Renal cortex interstitium (tissue), 11 donors: ENCODE measurements around the gene CCL17. TPM values are rescaled to one million over a fixed set of nuclear protein-coding genes. Genes with fewer than 3 reads are reported as not detected.
A peak's percentile ranks its signal among the peaks of the same experiment; 100 is the strongest.
"Not testable (repeated sequence)": the region's sequence is repeated elsewhere in the genome, so short reads cannot be mapped to it uniquely, and the experiment has no call there.

ENCODE experiments used
- DNase-seq, 11 donors: peaks; one replicate each; pipeline ENCODE4 v3.0.0-alpha.2; 2013; ENCODE audit warnings: low read depth in 9 of 11, low spot score in 4 of 11; ENCODE audit errors: extremely low read depth in 1 of 11
- polyA plus RNA-seq, 3 donors: library from polyadenylated mRNA; unstranded; fragments of 120-200 nt; gene quantifications; one replicate each; pipeline ENCODE4 v1.2.1, GENCODE V29; 2013; ENCODE audit not compliant: insufficient read length in 3 of 3

CCL17 gene
- polyA plus RNA-seq, 3 donors, result 0.19 to 0.38 TPM; not detected in 1

GRCh38 chr16:57374925-57375465 lies 29.6 kb upstream of the CCL17 start:
- DNase-seq, result not testable (repeated sequence)

GRCh38 chr16:57376313-57376818 lies 28.2 kb upstream of the CCL17 start:
- no peak for DNase-seq

GRCh38 chr16:57377080-57377841 lies 27.3 kb upstream of the CCL17 start:
- no peak for DNase-seq

GRCh38 chr16:57379579-57379978 lies 25.0 kb upstream of the CCL17 start:
- no peak for DNase-seq

GRCh38 chr16:57380671-57381462 lies 23.7 kb upstream of the CCL17 start:
- no peak for DNase-seq

GRCh38 chr16:57381791-57382534 lies 22.6 kb upstream of the CCL17 start:
- DNase-seq, result no peak

- no peak for DNase-seq
Measured at GRCh38 chr16:57382535-57383275, 21.9 kb upstream of the CCL17 start.

- DNase-seq, result no peak
Measured at GRCh38 chr16:57383276-57384247, 21.0 kb upstream of the CCL17 start.

GRCh38 chr16:57384248-57385070 lies 20.1 kb upstream of the CCL17 start:
- DNase-seq, result no peak

GRCh38 chr16:57385083-57385482 lies 19.5 kb upstream of the CCL17 start:
- DNase-seq, result no peak

GRCh38 chr16:57386381-57386951 lies 18.1 kb upstream of the CCL17 start:
- DNase-seq, result peak in 2 of 11 donors; percentile 48 to 61

- DNase-seq, result no peak
Measured at GRCh38 chr16:57387598-57388354, 16.8 kb upstream of the CCL17 start.

- DNase-seq, result no peak
Measured at GRCh38 chr16:57388359-57389086, 16.0 kb upstream of the CCL17 start.

- no peak for DNase-seq
Measured at GRCh38 chr16:57389087-57389468, 15.5 kb upstream of the CCL17 start.
